Measurements from ENCODE around the gene NTSR1. TPM values are rescaled to one million over a fixed set of nuclear protein-coding genes. Genes with fewer than 3 reads are reported as not detected.
"Not testable (repeated sequence)": the region's sequence is repeated elsewhere in the genome, so short reads cannot be mapped to it uniquely, and the experiment has no call there.

Gene NTSR1
- total and polyA plus RNA-seq, 3 experiments from 2014 or later = not detected

DNA sequence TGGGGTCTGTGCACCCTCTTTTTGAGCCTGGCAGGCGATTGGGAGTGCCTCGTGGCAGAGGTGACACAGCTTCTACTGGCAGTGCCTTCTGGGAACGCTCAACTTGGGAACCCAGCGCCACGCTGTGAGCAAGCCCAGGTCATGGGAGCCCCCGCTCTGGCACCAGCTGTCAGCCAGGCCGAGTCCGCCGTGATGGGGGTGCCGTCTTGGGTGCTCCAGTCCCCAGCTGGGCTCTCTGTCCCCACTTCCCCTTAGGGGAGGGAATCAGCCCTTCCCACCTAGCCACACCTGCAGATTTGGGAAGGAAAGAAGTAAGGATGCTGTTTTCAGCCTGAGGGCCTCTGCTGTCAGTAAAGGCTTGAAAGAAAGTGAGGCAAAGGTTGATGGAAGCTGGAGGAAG, 31.0 kb upstream of the NTSR1 start:
- Mint-ChIP-seq H3K4me1 (peaks cover 3 to 5% (median 5%) of the 10 kb centered on the region in 3 donors), H3K9me3 (no peaks in the 10 kb centered on the region), H3K27ac (no peak overlapping the region), H3K4me3 (no peak overlapping the region), H3K27me3 (peaks cover 2 to 6% of the 10 kb centered on the region in 2 donors), H3K36me3 (no peaks in the 10 kb centered on the region)
- no peaks in the 10 kb centered on the region for H3K9me3 ChIP-seq (ENCODE audit: low read length)
- no peaks in the 10 kb centered on the region for H3K27me3 ChIP-seq (ENCODE audit: insufficient read depth, low read length, poor library complexity, severe bottlenecking)
- H3K4me3 ChIP-seq (ENCODE audit: low read length) = no peak overlapping the region
- H3K27ac ChIP-seq (ENCODE audit: low read depth, low read length) = no peak overlapping the region
- CTCF ChIA-PET = interaction anchor here (0.7 kb wide), 2 partner anchors 17 to 130 kb away, joined by 3 read pairs; no protein-coding TSS in a partner anchor
- no peaks in the 10 kb centered on the region for H3K4me1 ChIP-seq (ENCODE audit: insufficient read depth, low read length)
- POLR2A ChIA-PET = no interaction called here
- no peaks in the 10 kb centered on the region for H3K36me3 ChIP-seq (ENCODE audit: insufficient read depth, low read length)
- peak in 1 of 5 donors; percentile 45 for DNase-seq

- H3K4me3 Mint-ChIP-seq = no peak overlapping the region
- Histone ChIP-seq H3K27ac (ENCODE audit: low read depth, low read length) (no peak overlapping the region), H3K9me3 (ENCODE audit: low read length) (no peaks in the 10 kb centered on the region), H3K27me3 (ENCODE audit: insufficient read depth, low read length, poor library complexity, severe bottlenecking) (no peaks in the 10 kb centered on the region), H3K4me1 (ENCODE audit: insufficient read depth, low read length) (no peaks in the 10 kb centered on the region), H3K4me3 (ENCODE audit: low read length) (no peak overlapping the region), H3K36me3 (ENCODE audit: insufficient read depth, low read length) (no peaks in the 10 kb centered on the region)
- peak overlapping the region in 2 of 8 donors; percentile 18 to 71 for H3K27ac Mint-ChIP-seq
- no peaks in the 10 kb centered on the region for H3K9me3 Mint-ChIP-seq
- H3K27me3 Mint-ChIP-seq = peaks cover 2 to 6% of the 10 kb centered on the region in 2 donors
- DNase-seq = peak in 1 of 5 donors; percentile 25
- H3K4me1 Mint-ChIP-seq = peaks cover 3 to 5% (median 5%) of the 10 kb centered on the region in 3 donors
- no peaks in the 10 kb centered on the region for H3K36me3 Mint-ChIP-seq
- ChIA-PET CTCF (interaction anchor here (0.7 kb wide), 1 partner anchor 16 kb away, joined by 3 read pairs; no protein-coding TSS in a partner anchor), POLR2A (interaction anchor here (1.2 kb wide), 1 partner anchor 127 kb away, joined by 4 read pairs; no protein-coding TSS in a partner anchor)
These were observed 30.1 kb upstream of the NTSR1 start for GRCh38 chr20:62678553-62678952.

GRCh38 chr20:62679978-62680589, 28.6 kb upstream of the NTSR1 start:
- CTCF ChIA-PET = no interaction called here
- Mint-ChIP-seq H3K36me3 (no peaks in the 10 kb centered on the region), H3K4me3 (no peak overlapping the region), H3K27ac (peak overlapping the region in 1 of 8 donors; percentile 35), H3K4me1 (peaks cover 3 to 5% (median 5%) of the 10 kb centered on the region in 3 donors), H3K27me3 (peaks cover 2 to 6% of the 10 kb centered on the region in 2 donors), H3K9me3 (no peaks in the 10 kb centered on the region)
- Histone ChIP-seq H3K27ac (ENCODE audit: low read depth, low read length) (no peak overlapping the region), H3K36me3 (ENCODE audit: insufficient read depth, low read length) (no peaks in the 10 kb centered on the region), H3K4me3 (ENCODE audit: low read length) (no peak overlapping the region), H3K4me1 (ENCODE audit: insufficient read depth, low read length) (no peaks in the 10 kb centered on the region), H3K27me3 (ENCODE audit: insufficient read depth, low read length, poor library complexity, severe bottlenecking) (no peaks in the 10 kb centered on the region), H3K9me3 (ENCODE audit: low read length) (no peaks in the 10 kb centered on the region)
- no peak for DNase-seq
- POLR2A ChIA-PET = interaction anchor here (0.6 kb wide), 1 partner anchor 257 kb away, joined by 3 read pairs; no protein-coding TSS in a partner anchor

DNA sequence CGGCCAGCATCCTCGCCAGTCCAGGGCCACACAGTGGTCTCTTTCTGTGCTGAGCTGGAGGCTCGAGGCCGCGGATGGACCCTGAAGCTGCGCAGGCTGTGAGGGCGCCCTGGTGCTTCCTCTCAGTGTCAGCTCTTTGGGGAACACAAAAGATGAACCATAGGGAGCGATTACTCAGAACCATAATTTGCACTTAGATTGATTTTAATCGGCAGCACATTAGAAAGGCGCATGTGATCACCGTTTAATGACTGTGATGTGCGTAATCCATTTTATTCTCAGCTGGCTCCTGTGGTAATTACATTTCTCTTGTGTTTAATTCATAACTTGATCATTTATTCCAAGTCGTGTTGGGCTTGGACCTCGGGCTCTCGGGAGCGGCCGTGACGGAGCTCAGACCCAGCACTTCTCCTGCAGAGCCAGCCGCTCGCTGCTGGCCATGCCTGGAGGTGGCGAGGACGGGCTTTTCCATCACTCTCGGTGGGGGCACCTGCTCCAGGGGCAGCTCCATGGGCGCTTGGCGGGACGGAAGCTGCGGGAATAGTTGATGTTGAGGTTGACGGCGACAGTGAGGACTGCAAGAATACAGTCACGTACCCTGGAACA, 25.6 kb upstream of the NTSR1 start:
- Histone ChIP-seq H3K4me3 (ENCODE audit: low read length) (no peak overlapping the region), H3K36me3 (ENCODE audit: insufficient read depth, low read length) (no peaks in the 10 kb centered on the region), H3K4me1 (ENCODE audit: insufficient read depth, low read length) (peaks cover 6% of the 10 kb centered on the region), H3K27me3 (ENCODE audit: insufficient read depth, low read length, poor library complexity, severe bottlenecking) (no peaks in the 10 kb centered on the region), H3K27ac (ENCODE audit: low read depth, low read length) (no peak overlapping the region), H3K9me3 (ENCODE audit: low read length) (no peaks in the 10 kb centered on the region)
- ChIA-PET CTCF (no interaction called here), POLR2A (no interaction called here)
- H3K36me3 Mint-ChIP-seq = no peaks in the 10 kb centered on the region
- no peaks in the 10 kb centered on the region for H3K9me3 Mint-ChIP-seq
- peak in 1 of 5 donors; percentile 34 for DNase-seq
- H3K4me3 Mint-ChIP-seq = no peak overlapping the region
- peaks cover 7 to 12% of the 10 kb centered on the region in 2 donors for H3K27me3 Mint-ChIP-seq
- H3K27ac Mint-ChIP-seq = no peak overlapping the region
- peaks cover 8 to 12% (median 10%) of the 10 kb centered on the region in 3 donors for H3K4me1 Mint-ChIP-seq

- H3K4me3 Mint-ChIP-seq; H3K4me1 ChIP-seq (ENCODE audit: insufficient read depth, low read length); H3K27ac Mint-ChIP-seq; DNase-seq; CTCF ChIA-PET; H3K27me3 ChIP-seq (ENCODE audit: insufficient read depth, low read length, poor library complexity, severe bottlenecking); H3K36me3 Mint-ChIP-seq; H3K36me3 ChIP-seq (ENCODE audit: insufficient read depth, low read length); H3K9me3 Mint-ChIP-seq; H3K9me3 ChIP-seq (ENCODE audit: low read length); H3K4me1 Mint-ChIP-seq; H3K4me3 ChIP-seq (ENCODE audit: low read length); H3K27ac ChIP-seq (ENCODE audit: low read depth, low read length); POLR2A ChIA-PET: not testable (repeated sequence)
- H3K27me3 Mint-ChIP-seq = peaks cover 7 to 13% of the 10 kb centered on the region in 2 donors
These were observed 24.8 kb upstream of the NTSR1 start for GRCh38 chr20:62683660-62684322.

DNA sequence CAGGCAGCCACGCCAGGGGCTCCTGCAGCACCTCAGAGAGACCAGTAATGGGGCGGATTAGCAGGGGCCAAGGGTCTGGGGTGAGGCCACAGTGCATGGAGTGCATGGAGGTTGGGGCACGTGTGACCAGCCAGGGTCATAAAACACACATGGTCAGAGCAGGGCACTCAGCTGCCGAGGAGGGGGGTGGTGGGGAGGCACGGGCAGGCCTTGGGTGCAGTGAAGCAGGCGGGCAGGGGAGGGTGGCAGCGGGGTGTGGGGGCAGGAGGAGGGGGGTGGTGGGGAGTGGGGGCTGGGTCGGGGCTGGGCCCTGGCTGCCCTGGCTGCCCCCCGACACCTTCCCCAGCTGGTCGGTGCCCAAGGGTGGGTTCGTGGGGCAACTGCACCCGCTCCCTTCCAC, 23.7 kb upstream of the NTSR1 start:
- H3K36me3 Mint-ChIP-seq = no peaks in the 10 kb centered on the region

GRCh38 chr20:62685781-62686555, 22.7 kb upstream of the NTSR1 start:
- DNase-seq = no peak
- Histone ChIP-seq H3K9me3 (ENCODE audit: low read length) (no peaks in the 10 kb centered on the region), H3K4me3 (ENCODE audit: low read length) (no peak overlapping the region), H3K4me1 (ENCODE audit: insufficient read depth, low read length) (peaks cover 6% of the 10 kb centered on the region), H3K27ac (ENCODE audit: low read depth, low read length) (no peak overlapping the region), H3K36me3 (ENCODE audit: insufficient read depth, low read length) (no peaks in the 10 kb centered on the region), H3K27me3 (ENCODE audit: insufficient read depth, low read length, poor library complexity, severe bottlenecking) (no peaks in the 10 kb centered on the region)
- POLR2A ChIA-PET = no interaction called here
- CTCF ChIA-PET = interaction anchor here (0.9 kb wide), 1 partner anchor 122 kb away, joined by 3 read pairs; no protein-coding TSS in a partner anchor
- peaks cover 5 to 7% (median 5%) of the 10 kb centered on the region in 3 donors for H3K4me1 Mint-ChIP-seq
- H3K4me3 Mint-ChIP-seq = peak overlapping the region in 2 of 7 donors; percentile 53 to 55
- no peaks in the 10 kb centered on the region for H3K36me3 Mint-ChIP-seq
- peak overlapping the region in 2 of 8 donors; percentile 26 to 93 for H3K27ac Mint-ChIP-seq
- peaks cover 7 to 13% of the 10 kb centered on the region in 2 donors for H3K27me3 Mint-ChIP-seq
- no peaks in the 10 kb centered on the region for H3K9me3 Mint-ChIP-seq

More for the DNA sequence above, 23.7 kb upstream of the NTSR1 start:
- Histone ChIP-seq H3K27me3 (ENCODE audit: insufficient read depth, low read length, poor library complexity, severe bottlenecking) (no peaks in the 10 kb centered on the region), H3K27ac (ENCODE audit: low read depth, low read length) (no peak overlapping the region), H3K4me1 (ENCODE audit: insufficient read depth, low read length) (peaks cover 6% of the 10 kb centered on the region), H3K36me3 (ENCODE audit: insufficient read depth, low read length) (no peaks in the 10 kb centered on the region), H3K9me3 (ENCODE audit: low read length) (no peaks in the 10 kb centered on the region), H3K4me3 (ENCODE audit: low read length) (no peak overlapping the region)
- ChIA-PET CTCF (no interaction called here), POLR2A (no interaction called here)
- peaks cover 7 to 13% of the 10 kb centered on the region in 2 donors for H3K27me3 Mint-ChIP-seq
- H3K27ac Mint-ChIP-seq = no peak overlapping the region
- no peaks in the 10 kb centered on the region for H3K9me3 Mint-ChIP-seq
- H3K4me1 Mint-ChIP-seq = peaks cover 5 to 7% (median 5%) of the 10 kb centered on the region in 3 donors
- H3K4me3 Mint-ChIP-seq = no peak overlapping the region
- peak in 1 of 5 donors; percentile 15 for DNase-seq
